K562 (cell line): ENCODE data around the gene RBM7.

Experiments
- CGGBP1 ChIP-seq: fragments of 250-450 bp; sonication (Bioruptor Pico); IDR thresholded peaks from 2 replicates; pipeline ENCODE4 v1.9.0; 2021; ENCODE audit warnings: mild to moderate bottlenecking
- CREM ChIP-seq: IDR thresholded peaks from 2 replicates; pipeline ENCODE4 v1.6.1; 2014; ENCODE audit warnings: antibody characterized with exemption, low read depth
- FOXK2 ChIP-seq, 2 experiments: fragments of 450-650 bp; IDR thresholded peaks in 1 of 2; conservative IDR thresholded peaks in 1 of 2; 2 replicates each; pipeline ENCODE4 v1.6.1; 2016; ENCODE audit warnings: low read depth in 2 of 2, mild to moderate bottlenecking in 1 of 2
- FUS ChIP-seq: fragments of 200-400 bp; formaldehyde crosslinking; optimal IDR thresholded peaks from 2 replicates; pipeline ENCODE3; 2017; ENCODE audit warnings: low read depth, low read length
- KAT8 ChIP-seq: fragments of 450-650 bp; IDR thresholded peaks from 2 replicates; pipeline ENCODE4 v1.6.1; 2016; ENCODE audit warnings: low read depth, mild to moderate bottlenecking
- PHB ChIP-seq: fragments of 250-450 bp; sonication (Bioruptor Pico); IDR thresholded peaks from 2 replicates; pipeline ENCODE4 v1.5.0; 2021
- POLR2AphosphoS5 ChIP-seq: IDR thresholded peaks from 2 replicates; pipeline ENCODE4 v1.6.1; 2011; ENCODE audit warnings: mild to moderate bottlenecking, low read depth, low read length, moderate library complexity; ENCODE audit not compliant: control insufficient read depth, insufficient read depth
- SETDB1 ChIP-seq: IDR thresholded peaks from one replicate; pipeline ENCODE4 v1.6.1; 2012; ENCODE audit warnings: low read length, control low read depth, inconsistent platforms
- ZNF318 ChIP-seq, 2 experiments: fragments of 450-650 bp; IDR thresholded peaks; 2 replicates each; pipeline ENCODE4 v1.6.1; 2016; ENCODE audit warnings: mild to moderate bottlenecking in 2 of 2, borderline replicate concordance in 1 of 2, low read depth in 1 of 2, moderate library complexity in 1 of 2
- ZNF398 ChIP-seq: fragments of 250-450 bp; sonication (Bioruptor Pico); IDR thresholded peaks from 2 replicates; pipeline ENCODE4 v1.8.0; 2021; ENCODE audit warnings: moderate library complexity, mild to moderate bottlenecking, inconsistent platforms
- TF ChIP-seq, protein P1 (sequence below): fragments of 450-650 bp; formaldehyde crosslinking; IDR thresholded peaks from 2 replicates; pipeline ENCODE4 v1.4.0; 2020; ENCODE audit warnings: mild to moderate bottlenecking, moderate library complexity
- TF ChIP-seq, protein P2 (sequence below), 3 experiments: IDR thresholded peaks in 2 of 3; conservative IDR thresholded peaks in 1 of 3; 2 replicates each; pipeline ENCODE4 v1.5.1; 2011 to 2012; ENCODE audit warnings: low read length in 3 of 3, mild to moderate bottlenecking in 3 of 3, control low read depth in 2 of 3, improper control_type of control experiment in 1 of 3, inconsistent platforms in 1 of 3, low read depth in 1 of 3, mixed read lengths in 1 of 3, moderate library complexity in 1 of 3; ENCODE audit not compliant: insufficient read depth in 2 of 3
- TF ChIP-seq, protein P3 (sequence below): fragments of 450-650 bp; conservative IDR thresholded peaks from 2 replicates; pipeline ENCODE4 v1.6.1; 2016; ENCODE audit warnings: missing genetic modification characterization, low read depth, mild to moderate bottlenecking, missing compliant biosample characterization, moderate library complexity

DNA sequence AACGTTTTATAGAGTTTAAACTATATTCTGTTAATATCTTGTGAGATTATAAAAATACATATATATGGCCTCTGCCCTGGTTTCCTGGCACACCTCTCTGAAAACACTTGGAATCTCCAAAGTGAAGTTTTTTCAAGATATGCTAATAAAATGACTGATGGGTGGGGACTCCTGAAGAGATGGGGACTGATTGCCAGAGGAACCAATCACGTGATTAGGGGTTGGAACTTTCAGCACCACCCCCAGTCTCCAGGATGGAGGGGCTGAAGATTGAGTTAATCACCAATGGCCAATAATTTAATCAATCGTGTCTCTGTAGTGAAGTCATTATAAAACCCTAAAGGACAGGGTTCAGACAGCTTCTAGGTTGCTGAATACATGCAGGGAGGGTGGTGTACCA, 37.5 kb upstream of the RBM7 start:
- TF ChIP-seq, protein P1, sequence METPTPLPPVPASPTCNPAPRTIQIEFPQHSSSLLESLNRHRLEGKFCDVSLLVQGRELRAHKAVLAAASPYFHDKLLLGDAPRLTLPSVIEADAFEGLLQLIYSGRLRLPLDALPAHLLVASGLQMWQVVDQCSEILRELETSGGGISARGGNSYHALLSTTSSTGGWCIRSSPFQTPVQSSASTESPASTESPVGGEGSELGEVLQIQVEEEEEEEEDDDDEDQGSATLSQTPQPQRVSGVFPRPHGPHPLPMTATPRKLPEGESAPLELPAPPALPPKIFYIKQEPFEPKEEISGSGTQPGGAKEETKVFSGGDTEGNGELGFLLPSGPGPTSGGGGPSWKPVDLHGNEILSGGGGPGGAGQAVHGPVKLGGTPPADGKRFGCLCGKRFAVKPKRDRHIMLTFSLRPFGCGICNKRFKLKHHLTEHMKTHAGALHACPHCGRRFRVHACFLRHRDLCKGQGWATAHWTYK (CRISPR knock-in tag) = no peak
- TF ChIP-seq CGGBP1 (CRISPR knock-in tag) (no peak), KAT8 (no peak), POLR2AphosphoS5 (no peak), FUS (no peak), SETDB1 (no peak), ZNF398 (CRISPR knock-in tag) (no peak), CREM (no peak), PHB (CRISPR knock-in tag) (no peak), ZNF318 (IDR thresholded peaks at IDR 0.05; ENCODE audit: borderline replicate concordance in 1 of 2, low read depth in 1 of 2) (no peak), FOXK2 (conservative IDR thresholded peaks at IDR 0.05 in 1 of 2, IDR thresholded peaks at IDR 0.05 in 1 of 2; ENCODE audit: low read depth in 2 of 2) (no peak)
- TF ChIP-seq, protein P2, sequence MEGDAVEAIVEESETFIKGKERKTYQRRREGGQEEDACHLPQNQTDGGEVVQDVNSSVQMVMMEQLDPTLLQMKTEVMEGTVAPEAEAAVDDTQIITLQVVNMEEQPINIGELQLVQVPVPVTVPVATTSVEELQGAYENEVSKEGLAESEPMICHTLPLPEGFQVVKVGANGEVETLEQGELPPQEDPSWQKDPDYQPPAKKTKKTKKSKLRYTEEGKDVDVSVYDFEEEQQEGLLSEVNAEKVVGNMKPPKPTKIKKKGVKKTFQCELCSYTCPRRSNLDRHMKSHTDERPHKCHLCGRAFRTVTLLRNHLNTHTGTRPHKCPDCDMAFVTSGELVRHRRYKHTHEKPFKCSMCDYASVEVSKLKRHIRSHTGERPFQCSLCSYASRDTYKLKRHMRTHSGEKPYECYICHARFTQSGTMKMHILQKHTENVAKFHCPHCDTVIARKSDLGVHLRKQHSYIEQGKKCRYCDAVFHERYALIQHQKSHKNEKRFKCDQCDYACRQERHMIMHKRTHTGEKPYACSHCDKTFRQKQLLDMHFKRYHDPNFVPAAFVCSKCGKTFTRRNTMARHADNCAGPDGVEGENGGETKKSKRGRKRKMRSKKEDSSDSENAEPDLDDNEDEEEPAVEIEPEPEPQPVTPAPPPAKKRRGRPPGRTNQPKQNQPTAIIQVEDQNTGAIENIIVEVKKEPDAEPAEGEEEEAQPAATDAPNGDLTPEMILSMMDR (IDR thresholded peaks at IDR 0.05 in 2 of 3, conservative IDR thresholded peaks at IDR 0.05 in 1 of 3; ENCODE audit: insufficient read depth in 2 of 3, low read depth in 1 of 3, low read length in 3 of 3) = no peak
- TF ChIP-seq, protein P3, sequence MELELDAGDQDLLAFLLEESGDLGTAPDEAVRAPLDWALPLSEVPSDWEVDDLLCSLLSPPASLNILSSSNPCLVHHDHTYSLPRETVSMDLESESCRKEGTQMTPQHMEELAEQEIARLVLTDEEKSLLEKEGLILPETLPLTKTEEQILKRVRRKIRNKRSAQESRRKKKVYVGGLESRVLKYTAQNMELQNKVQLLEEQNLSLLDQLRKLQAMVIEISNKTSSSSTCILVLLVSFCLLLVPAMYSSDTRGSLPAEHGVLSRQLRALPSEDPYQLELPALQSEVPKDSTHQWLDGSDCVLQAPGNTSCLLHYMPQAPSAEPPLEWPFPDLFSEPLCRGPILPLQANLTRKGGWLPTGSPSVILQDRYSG (tag) = no peak
